Spleen (tissue), 7 donors: Measurements from ENCODE around the gene AUP1.

Experiments used
- CTCF ChIP-seq, 11 experiments: fragments of 200-600 bp in 7 of 11; fragments of 450-650 bp in 4 of 11; sonication (generic) in 4 of 11; IDR thresholded peaks in 8 of 11; conservative IDR thresholded peaks in 3 of 11; 1 replicate in 7 of 11; 2 replicates in 4 of 11; pipeline versions ENCODE4 v1.4.0 to v1.8.0; 2016 to 2021; ENCODE audit warnings: antibody characterized with exemption in 11 of 11, inconsistent platforms in 4 of 11, mild to moderate bottlenecking in 1 of 11
- POLR2AphosphoS5 ChIP-seq, 3 donors: sonication (generic); formaldehyde crosslinking; IDR thresholded peaks; one replicate each; pipeline ENCODE4 v1.5.1; 2017; ENCODE audit warnings: antibody characterized with exemption in 3 of 3
- donor health status: DM: no; HTN: no; CAD: no; lungs with moderate emphysema.
- donor health status: DM: no; HTN: no; CAD: no.
- donor health status: DM: no; HTN: no; CAD: no.

GRCh38 chr2:74525717-74526648, 3.5 kb downstream of the AUP1 start, which contains the start of gene DQX1:
- TF ChIP-seq CTCF (IDR thresholded peaks at IDR 0.05 in 8 of 11, conservative IDR thresholded peaks at IDR 0.05 in 3 of 11), result no peak
- TF ChIP-seq POLR2AphosphoS5 (IDR thresholded peaks at IDR 0.05), result no peak
